VCaP (cell line): Measurements from ENCODE around the gene ARL4A.
A peak's percentile ranks its signal among the peaks of the same experiment; 100 is the strongest.

ENCODE experiments used
- H3K27ac ChIP-seq: fragments of 450-650 bp; 2 replicates; pipeline ENCODE4 v1.5.1; 2017
- CTCF ChIP-seq: fragments of 450-650 bp; conservative IDR thresholded peaks from 2 replicates; pipeline ENCODE4 v1.5.1; 2017; ENCODE audit warnings: mild to moderate bottlenecking, moderate library complexity

Gene ARL4A

GRCh38 chr7:12686891-12687717, at the start of gene ARL4A:
Gene ARL4A, plus strand, starts transcription at chr7:12687633. Its CDS starts 622 bp downstream, at chr7:12688255.
- TF ChIP-seq CTCF, result peak; percentile 76
- peak within 1 kb of the TSS; percentile 93 for H3K27ac ChIP-seq

GRCh38 chr7:12637819-12638592, 49.4 kb upstream of the ARL4A start:
- H3K27ac ChIP-seq, result no peak overlapping the region
- no peak for TF ChIP-seq CTCF

GRCh38 chr7:12638851-12639456, 48.5 kb upstream of the ARL4A start:
- peak overlapping the region; percentile 64; the same call in 1 of the 2 replicates for H3K27ac ChIP-seq
- TF ChIP-seq CTCF, result peak; percentile 79

GRCh38 chr7:12640299-12641096, 46.9 kb upstream of the ARL4A start:
- peak overlapping the region; percentile 64 for H3K27ac ChIP-seq
- no peak for TF ChIP-seq CTCF

GRCh38 chr7:12641196-12641595, 46.2 kb upstream of the ARL4A start:
- peak overlapping the region; percentile 64 for H3K27ac ChIP-seq
- TF ChIP-seq CTCF, result no peak

- no peak for TF ChIP-seq CTCF
- no peak overlapping the region for H3K27ac ChIP-seq
Measured at GRCh38 chr7:12642508-12642907, 44.9 kb upstream of the ARL4A start.
